ENCODE results near the gene TRPC5OS.

TRPC5OS gene

DNA sequence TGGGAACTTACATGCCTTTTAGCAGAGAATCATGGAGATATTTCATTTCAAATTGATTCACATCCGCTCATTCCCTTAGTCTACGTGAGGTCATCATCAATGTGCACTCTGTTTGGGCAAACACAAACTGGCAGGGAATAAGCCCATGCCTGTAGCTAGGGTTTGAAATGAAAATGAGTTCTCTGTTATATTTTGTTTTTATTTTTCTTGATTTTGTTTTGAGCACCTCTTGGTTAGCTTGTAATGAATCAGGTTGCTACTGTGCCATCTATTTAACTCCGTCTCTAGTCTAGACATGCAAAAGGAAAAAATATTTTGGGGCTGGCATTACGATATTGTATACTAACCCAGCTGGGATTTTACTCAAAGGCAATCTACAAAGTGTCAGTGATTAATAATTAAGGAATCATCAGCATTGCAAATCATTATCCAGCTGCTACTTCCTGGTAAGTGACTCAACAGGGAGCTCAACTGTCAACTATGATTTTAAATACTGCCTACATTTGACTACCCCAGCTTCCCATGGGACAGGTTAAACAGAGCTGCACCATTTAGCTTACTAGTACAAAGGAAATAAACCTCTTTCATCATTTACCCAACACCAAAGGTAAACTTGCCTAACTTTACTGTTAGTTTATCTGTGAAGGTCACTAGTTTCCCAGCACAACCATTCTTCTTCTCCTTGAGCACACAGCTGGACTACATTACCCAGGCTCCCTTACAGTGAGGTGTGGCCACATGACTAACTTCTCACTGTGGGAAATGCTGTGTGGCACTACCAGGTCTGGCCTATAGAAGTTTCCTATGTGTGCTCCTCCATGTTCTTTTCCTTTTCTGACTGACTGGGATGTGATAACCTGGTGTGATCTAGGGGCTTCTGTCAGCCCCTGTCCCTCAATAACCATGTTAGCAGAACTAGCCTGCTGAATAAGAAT, 21.2 kb upstream of the TRPC5OS start:
- H4K20me1 ChIP-seq (ENCODE audit: insufficient read depth, low read length) = no peaks in the 10 kb centered on the region
- TF ChIP-seq, protein P1, sequence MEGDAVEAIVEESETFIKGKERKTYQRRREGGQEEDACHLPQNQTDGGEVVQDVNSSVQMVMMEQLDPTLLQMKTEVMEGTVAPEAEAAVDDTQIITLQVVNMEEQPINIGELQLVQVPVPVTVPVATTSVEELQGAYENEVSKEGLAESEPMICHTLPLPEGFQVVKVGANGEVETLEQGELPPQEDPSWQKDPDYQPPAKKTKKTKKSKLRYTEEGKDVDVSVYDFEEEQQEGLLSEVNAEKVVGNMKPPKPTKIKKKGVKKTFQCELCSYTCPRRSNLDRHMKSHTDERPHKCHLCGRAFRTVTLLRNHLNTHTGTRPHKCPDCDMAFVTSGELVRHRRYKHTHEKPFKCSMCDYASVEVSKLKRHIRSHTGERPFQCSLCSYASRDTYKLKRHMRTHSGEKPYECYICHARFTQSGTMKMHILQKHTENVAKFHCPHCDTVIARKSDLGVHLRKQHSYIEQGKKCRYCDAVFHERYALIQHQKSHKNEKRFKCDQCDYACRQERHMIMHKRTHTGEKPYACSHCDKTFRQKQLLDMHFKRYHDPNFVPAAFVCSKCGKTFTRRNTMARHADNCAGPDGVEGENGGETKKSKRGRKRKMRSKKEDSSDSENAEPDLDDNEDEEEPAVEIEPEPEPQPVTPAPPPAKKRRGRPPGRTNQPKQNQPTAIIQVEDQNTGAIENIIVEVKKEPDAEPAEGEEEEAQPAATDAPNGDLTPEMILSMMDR (IDR thresholded peaks at IDR 0.05; ENCODE audit: low read depth, low read length) = no peak
- no peak for TF ChIP-seq EZH2phosphoT487 (IDR thresholded peaks at IDR 0.05; ENCODE audit: low read depth)
- H3K4me1 ChIP-seq (ENCODE audit: low read length) = no peaks in the 10 kb centered on the region

DNA sequence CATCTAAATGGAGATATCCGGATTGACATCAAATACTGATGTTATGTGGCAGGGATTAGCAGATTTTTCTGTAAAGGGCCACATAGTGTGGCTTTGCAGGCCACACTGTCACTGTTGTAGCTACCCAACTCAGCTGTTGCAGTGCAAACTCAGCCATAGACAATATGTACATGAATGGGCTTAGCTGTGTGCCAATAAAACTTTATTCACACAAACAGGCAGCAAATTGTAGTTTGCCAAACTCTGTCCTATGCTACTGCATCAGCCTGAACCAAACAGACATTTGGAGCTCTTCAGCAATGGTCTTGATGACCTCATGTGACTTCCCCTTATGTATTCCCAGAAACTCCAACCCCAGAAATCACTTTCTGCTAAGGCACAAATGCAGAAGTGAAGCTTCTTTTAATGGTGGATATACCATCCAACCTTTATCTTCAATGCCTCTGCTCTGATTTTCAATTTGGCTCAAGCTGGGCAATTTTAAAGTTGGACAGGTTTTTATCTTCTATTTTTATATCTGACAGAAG, 18.4 kb upstream of the TRPC5OS start:
- TF ChIP-seq, protein P1 (IDR thresholded peaks at IDR 0.05; ENCODE audit: low read depth, low read length) = no peak
- TF ChIP-seq EZH2phosphoT487 (IDR thresholded peaks at IDR 0.05; ENCODE audit: low read depth) = no peak
- H3K9ac ChIP-seq (ENCODE audit: low read length) = no peak overlapping the region
- no peaks in the 10 kb centered on the region for H4K20me1 ChIP-seq (ENCODE audit: insufficient read depth, low read length)
- no peaks in the 10 kb centered on the region for H3K4me1 ChIP-seq (ENCODE audit: low read length)
- H3K27ac ChIP-seq (ENCODE audit: low read length) = no peak overlapping the region
- no peaks in the 10 kb centered on the region for H3K36me3 ChIP-seq (replicated peaks; ENCODE audit: low read depth, low read length)
- no peak overlapping the region for H3K4me3 ChIP-seq (ENCODE audit: low read length)
- H3K9me3 ChIP-seq (ENCODE audit: insufficient read depth, low read length) = no peaks in the 10 kb centered on the region
- H3K27me3 ChIP-seq (ENCODE audit: low read depth, low read length) = no peaks in the 10 kb centered on the region
- H3K79me2 ChIP-seq (ENCODE audit: low read length) = no peaks in the 10 kb centered on the region
- no peak overlapping the region for H3K4me2 ChIP-seq (ENCODE audit: low read length)
- H2AFZ ChIP-seq (ENCODE audit: low read depth, low read length) = no peak overlapping the region

More for the DNA sequence above, 21.2 kb upstream of the TRPC5OS start:
- H3K27me3 ChIP-seq (ENCODE audit: low read depth, low read length) = no peaks in the 10 kb centered on the region
- H3K27ac ChIP-seq (ENCODE audit: low read length) = no peak overlapping the region
- no peak overlapping the region for H2AFZ ChIP-seq (ENCODE audit: low read depth, low read length)
- no peak overlapping the region for H3K9ac ChIP-seq (ENCODE audit: low read length)
- no peaks in the 10 kb centered on the region for H3K36me3 ChIP-seq (replicated peaks; ENCODE audit: low read depth, low read length)
- no peaks in the 10 kb centered on the region for H3K9me3 ChIP-seq (ENCODE audit: insufficient read depth, low read length)
- H3K4me2 ChIP-seq (ENCODE audit: low read length) = no peak overlapping the region
- no peaks in the 10 kb centered on the region for H3K79me2 ChIP-seq (ENCODE audit: low read length)
- no peak overlapping the region for H3K4me3 ChIP-seq (ENCODE audit: low read length)

DNA sequence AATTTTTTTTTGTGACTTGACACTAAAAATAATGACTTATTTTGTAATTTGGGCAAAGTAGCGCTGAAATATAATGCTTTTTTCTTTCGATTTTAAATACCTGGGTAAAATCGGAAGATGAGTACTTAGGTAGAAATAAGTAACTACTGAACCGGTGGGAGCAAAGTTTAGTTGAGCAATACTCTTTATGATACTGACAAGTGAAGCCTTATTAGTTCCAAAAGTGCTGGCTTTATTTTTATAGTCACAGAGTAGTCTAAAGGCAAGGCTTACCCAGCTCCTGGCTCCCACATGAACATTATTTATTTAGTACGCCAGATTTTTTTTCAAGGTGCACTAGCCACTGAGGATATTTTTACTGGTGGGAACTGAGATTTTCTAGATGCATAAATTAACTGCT, 14.4 kb upstream of the TRPC5OS start:
- TF ChIP-seq EZH2phosphoT487 (IDR thresholded peaks at IDR 0.05; ENCODE audit: low read depth) = no peak
- TF ChIP-seq, protein P1 (IDR thresholded peaks at IDR 0.05; ENCODE audit: low read depth, low read length) = no peak
- H3K9ac ChIP-seq (ENCODE audit: low read length) = no peak overlapping the region

GRCh38 chrX:111867236-111867635, 8.7 kb upstream of the TRPC5OS start:
- H3K4me1 ChIP-seq (ENCODE audit: low read length) = peaks cover 28% of the 10 kb centered on the region
- no peak overlapping the region for H3K27ac ChIP-seq (ENCODE audit: low read length)
- no peak overlapping the region for H3K4me3 ChIP-seq (ENCODE audit: low read length)
- H3K79me2 ChIP-seq (ENCODE audit: low read length) = no peaks in the 10 kb centered on the region
- H3K9ac ChIP-seq (ENCODE audit: low read length) = no peak overlapping the region
- no peaks in the 10 kb centered on the region for H4K20me1 ChIP-seq (ENCODE audit: insufficient read depth, low read length)
- no peaks in the 10 kb centered on the region for H3K27me3 ChIP-seq (ENCODE audit: low read depth, low read length)
- no peak overlapping the region for H2AFZ ChIP-seq (ENCODE audit: low read depth, low read length)
- no peaks in the 10 kb centered on the region for H3K36me3 ChIP-seq (replicated peaks; ENCODE audit: low read depth, low read length)
- no peak overlapping the region for H3K4me2 ChIP-seq (ENCODE audit: low read length)
- TF ChIP-seq EZH2phosphoT487 (IDR thresholded peaks at IDR 0.05; ENCODE audit: low read depth) = no peak
- TF ChIP-seq, protein P1 (IDR thresholded peaks at IDR 0.05; ENCODE audit: low read depth, low read length) = no peak
- H3K9me3 ChIP-seq (ENCODE audit: insufficient read depth, low read length) = no peaks in the 10 kb centered on the region

More for the DNA sequence above, 14.4 kb upstream of the TRPC5OS start:
- Histone ChIP-seq H3K79me2 (ENCODE audit: low read length) (no peaks in the 10 kb centered on the region), H3K4me2 (ENCODE audit: low read length) (no peak overlapping the region), H3K27ac (ENCODE audit: low read length) (no peak overlapping the region), H3K4me1 (ENCODE audit: low read length) (no peaks in the 10 kb centered on the region), H3K36me3 (replicated peaks; ENCODE audit: low read depth, low read length) (no peaks in the 10 kb centered on the region), H4K20me1 (ENCODE audit: insufficient read depth, low read length) (no peaks in the 10 kb centered on the region), H3K27me3 (ENCODE audit: low read depth, low read length) (no peaks in the 10 kb centered on the region), H2AFZ (ENCODE audit: low read depth, low read length) (no peak overlapping the region), H3K4me3 (ENCODE audit: low read length) (no peak overlapping the region), H3K9me3 (ENCODE audit: insufficient read depth, low read length) (no peaks in the 10 kb centered on the region)

Measured in OCI-LY3 (cell line).